B cell (primary cell): ENCODE measurements around the gene ARHGAP35. TPM values are rescaled to one million over a fixed set of nuclear protein-coding genes. Genes with fewer than 3 reads are reported as not detected.

Experiments used
- ATAC-seq: fragments of 200-7000 bp; cut with Tn5 transposase; one replicate; pipeline ENCODE4 v1.10.0; 2021; ENCODE audit warnings: low read depth, mild to moderate bottlenecking, moderate number of reproducible peaks, moderate library complexity
- CTCF ChIA-PET: fragments of 350-600 bp; sonication (Branson Sonifier 250); formaldehyde crosslinking; loops from one replicate; lab custom pipeline; 2021; ENCODE audit warnings: antibody characterized with exemption, inconsistent platforms; lab: Charles Lee
- POLR2A ChIA-PET: fragments of 350-600 bp; sonication (Branson Sonifier 250); formaldehyde crosslinking; loops from one replicate; lab custom pipeline; 2021; ENCODE audit warnings: antibody characterized with exemption; lab: Charles Lee
- DNase-seq: peaks from one replicate; pipeline ENCODE4 v3.0.0; 2013
- H2AFZ ChIP-seq: 2 replicates; pipeline ENCODE4 v1.6.1; 2012; ENCODE audit warnings: mild to moderate bottlenecking, low read depth, low read length; ENCODE audit not compliant: insufficient read depth, poor library complexity, severe bottlenecking
- H3K27ac ChIP-seq, 2 donors: 1 replicate in 1 of 2; 2 replicates in 1 of 2; pipeline ENCODE4 v1.5.1; 2012 to 2013; ENCODE audit warnings: low read length in 2 of 2, mild to moderate bottlenecking in 2 of 2, moderate library complexity in 1 of 2
- H3K27me3 ChIP-seq, 4 experiments: fragments of 200-600 bp in 1 of 4; sonication (generic) in 1 of 4; replicated peaks in 1 of 4; 1 replicate in 2 of 4; 2 replicates in 2 of 4; pipeline versions ENCODE4 v1.6.1 to v1.7.0; 2013 to 2016; ENCODE audit warnings: low read length in 3 of 4, mild to moderate bottlenecking in 2 of 4, mixed read lengths in 1 of 4, moderate library complexity in 1 of 4; ENCODE audit not compliant: insufficient read depth in 4 of 4, control insufficient read depth in 3 of 4; ENCODE audit errors: control extremely low read depth in 1 of 4
- H3K36me3 ChIP-seq, 2 experiments: replicated peaks in 1 of 2; 1 replicate in 1 of 2; 2 replicates in 1 of 2; pipeline versions ENCODE4 v1.6.1 to v1.7.1; 2013; ENCODE audit warnings: low read length in 1 of 2; ENCODE audit not compliant: insufficient read depth in 2 of 2, control insufficient read depth in 1 of 2; ENCODE audit errors: control extremely low read depth in 1 of 2, extremely low read depth in 1 of 2
- H3K4me1 ChIP-seq, 2 donors: fragments of 200-600 bp in 1 of 2; sonication (generic) in 1 of 2; 1 replicate in 1 of 2; 2 replicates in 1 of 2; pipeline versions ENCODE4 v1.5.1 to v1.6.1; 2013 to 2017; ENCODE audit warnings: low read length in 2 of 2; ENCODE audit not compliant: control insufficient read depth in 2 of 2, insufficient read depth in 2 of 2
- H3K4me2 ChIP-seq: replicated peaks from 2 replicates; pipeline ENCODE3; 2012; ENCODE audit warnings: mild to moderate bottlenecking, low read depth, low read length; ENCODE audit not compliant: poor library complexity, severe bottlenecking
- H3K4me3 ChIP-seq, 5 experiments: fragments of 200-600 bp in 1 of 5; sonication (generic) in 1 of 5; 1 replicate in 3 of 5; 2 replicates in 2 of 5; pipeline versions ENCODE4 v1.5.1 to v1.7.0; 2011 to 2016; ENCODE audit warnings: low read length in 4 of 5, mild to moderate bottlenecking in 4 of 5, low read depth in 2 of 5, control low read depth in 1 of 5, moderate library complexity in 1 of 5; ENCODE audit not compliant: insufficient read depth in 1 of 5; ENCODE audit errors: control extremely low read depth in 1 of 5, extremely low read depth in 1 of 5
- H3K79me2 ChIP-seq: fragments of 200-600 bp; sonication (generic); one replicate; pipeline ENCODE4 v1.6.0; 2016; ENCODE audit warnings: low read length; ENCODE audit not compliant: control insufficient read depth, insufficient read depth
- H3K9ac ChIP-seq: fragments of 200-600 bp; sonication (generic); 2 replicates; pipeline ENCODE4 v1.6.1; 2017; ENCODE audit warnings: mild to moderate bottlenecking, low read length, moderate library complexity
- H3K9me3 ChIP-seq, 3 donors: one replicate each; pipeline versions ENCODE4 v1.6.1 to v1.7.1; 2013; ENCODE audit warnings: low read length in 2 of 3; ENCODE audit not compliant: control insufficient read depth in 2 of 3, insufficient read depth in 1 of 3; ENCODE audit errors: control extremely low read depth in 1 of 3
- H4K20me1 ChIP-seq: 2 replicates; pipeline ENCODE4 v1.6.0; 2012; ENCODE audit warnings: mild to moderate bottlenecking, low read length; ENCODE audit not compliant: insufficient read depth, control insufficient read depth, poor library complexity, severe bottlenecking
- H3K27ac Mint-ChIP-seq: one replicate; pipeline ENCODE4 v1.8.0; 2021; ENCODE audit warnings: mixed read lengths
- H3K27me3 Mint-ChIP-seq: one replicate; pipeline ENCODE4 v1.8.0; 2021; ENCODE audit warnings: mixed read lengths
- H3K4me1 Mint-ChIP-seq: one replicate; pipeline ENCODE4 v1.8.0; 2021; ENCODE audit warnings: mixed read lengths
- H3K4me3 Mint-ChIP-seq: one replicate; pipeline ENCODE4 v1.8.0; 2021; ENCODE audit warnings: mixed read lengths
- H3K9me3 Mint-ChIP-seq: one replicate; pipeline ENCODE4 v1.8.0; 2022; ENCODE audit warnings: mixed read lengths; ENCODE audit not compliant: insufficient read depth
- EZH2 ChIP-seq: IDR thresholded peaks from 2 replicates; pipeline ENCODE4 v1.6.1; 2012; ENCODE audit warnings: borderline replicate concordance, low read depth, mild to moderate bottlenecking, moderate library complexity, low read length; ENCODE audit not compliant: insufficient read depth, poor library complexity, severe bottlenecking
- WGBS: methylation state at CpG from one replicate; pipeline ENCODE4 v1.1.5; 2013; ENCODE audit warnings: missing lambda C conversion rate; ENCODE audit not compliant: insufficient coverage; 5-methylcytosine and 5-hydroxymethylcytosine counted together
- intact Hi-C: fragments of 100-400 bp; cut with micrococcal nuclease; formaldehyde crosslinking; loops from one replicate; pipeline ENCODE4 v1.10.0; 2022
- polyA plus RNA-seq: library from polyadenylated mRNA; depleted of rRNA; stranded (reverse); fragments of >200 nt; gene quantifications from 2 replicates; pipeline ENCODE4 v1.2.3, GENCODE V29; 2012
- total RNA-seq, 2 donors: library from RNA; stranded (reverse); fragments of 120-200 nt in 1 of 2; gene quantifications; 1 replicate in 1 of 2; 2 replicates in 1 of 2; pipeline versions ENCODE4 v1.2.3 to v1.2.4, GENCODE V29; 2013 to 2022
- TF ChIP-seq, protein P1 (sequence below): fragments of 200-600 bp; IDR thresholded peaks from one replicate; pipeline ENCODE4 v1.8.0; 2022; ENCODE audit warnings: antibody characterized with exemption, mild to moderate bottlenecking

ARHGAP35 gene
- total and polyA plus RNA-seq, 2 donors (not counting 1 experiment from before 2014, with no cell fraction given): 9.6 to 31.3 TPM

- Histone ChIP-seq H3K79me2 (no peaks in the 10 kb centered on the region), H3K4me1 (peaks cover 23 to 25% of the 10 kb centered on the region in 2 donors), H3K9ac (no peak overlapping the region), H3K27me3 (no peaks in the 10 kb centered on the region), H2AFZ (no peak overlapping the region), H3K9me3 (no peaks in the 10 kb centered on the region), H3K36me3 (no peaks in the 10 kb centered on the region), H3K4me2 (no peak overlapping the region), H4K20me1 (no peaks in the 10 kb centered on the region), H3K27ac (no peak overlapping the region), H3K4me3 (no peak overlapping the region)
- Mint-ChIP-seq H3K9me3 (no peaks in the 10 kb centered on the region), H3K4me3 (no peak overlapping the region), H3K4me1 (peaks cover 18% of the 10 kb centered on the region), H3K27me3 (no peaks in the 10 kb centered on the region), H3K27ac (peak overlapping the region; percentile 20)
- POLR2A ChIA-PET: interaction anchor here (0.6 kb wide), 1 partner anchor 30 kb away, joined by 4 read pairs; no protein-coding TSS in a partner anchor
- ATAC-seq (no peak), DNase-seq (no peak)
- TF ChIP-seq EZH2: no peak
- TF ChIP-seq, protein P1, sequence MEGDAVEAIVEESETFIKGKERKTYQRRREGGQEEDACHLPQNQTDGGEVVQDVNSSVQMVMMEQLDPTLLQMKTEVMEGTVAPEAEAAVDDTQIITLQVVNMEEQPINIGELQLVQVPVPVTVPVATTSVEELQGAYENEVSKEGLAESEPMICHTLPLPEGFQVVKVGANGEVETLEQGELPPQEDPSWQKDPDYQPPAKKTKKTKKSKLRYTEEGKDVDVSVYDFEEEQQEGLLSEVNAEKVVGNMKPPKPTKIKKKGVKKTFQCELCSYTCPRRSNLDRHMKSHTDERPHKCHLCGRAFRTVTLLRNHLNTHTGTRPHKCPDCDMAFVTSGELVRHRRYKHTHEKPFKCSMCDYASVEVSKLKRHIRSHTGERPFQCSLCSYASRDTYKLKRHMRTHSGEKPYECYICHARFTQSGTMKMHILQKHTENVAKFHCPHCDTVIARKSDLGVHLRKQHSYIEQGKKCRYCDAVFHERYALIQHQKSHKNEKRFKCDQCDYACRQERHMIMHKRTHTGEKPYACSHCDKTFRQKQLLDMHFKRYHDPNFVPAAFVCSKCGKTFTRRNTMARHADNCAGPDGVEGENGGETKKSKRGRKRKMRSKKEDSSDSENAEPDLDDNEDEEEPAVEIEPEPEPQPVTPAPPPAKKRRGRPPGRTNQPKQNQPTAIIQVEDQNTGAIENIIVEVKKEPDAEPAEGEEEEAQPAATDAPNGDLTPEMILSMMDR: no peak
- intact Hi-C loops: no loop called here
- WGBS: 90% methylated on average over 11 of the region's 18 CpGs
- CTCF ChIA-PET: interaction anchor here (0.6 to 1.3 kb wide), 2 partner anchors 25 to 198 kb away, joined by 3 read pairs; no protein-coding TSS in a partner anchor
Measured at GRCh38 chr19:46815833-46816627, 44.8 kb upstream of the ARHGAP35 start.

DNA sequence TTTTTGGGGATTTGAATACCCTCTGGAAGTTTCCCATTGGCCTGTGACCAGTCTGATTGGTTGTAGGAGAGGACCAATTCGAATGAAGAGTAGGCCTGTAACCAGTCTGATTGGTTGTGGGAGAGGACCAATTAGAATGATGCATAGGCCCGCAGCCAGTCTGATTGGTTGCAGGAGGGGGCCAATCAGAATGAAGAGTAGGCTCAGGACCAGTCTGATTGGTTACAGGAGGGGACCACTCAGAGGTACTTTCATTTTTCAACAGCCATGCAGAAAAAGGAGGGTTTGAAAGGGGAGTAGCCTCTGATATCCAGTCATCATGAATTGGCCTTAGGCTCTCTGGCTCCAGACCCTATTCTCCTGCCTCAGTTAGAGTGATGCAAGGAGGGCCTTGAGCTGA, 42.0 kb upstream of the ARHGAP35 start:
- Histone ChIP-seq H3K36me3 (no peaks in the 10 kb centered on the region), H4K20me1 (no peaks in the 10 kb centered on the region), H3K9ac (no peak overlapping the region), H3K27me3 (no peaks in the 10 kb centered on the region), H3K79me2 (no peaks in the 10 kb centered on the region), H2AFZ (no peak overlapping the region), H3K4me3 (no peak overlapping the region), H3K4me2 (no peak overlapping the region), H3K27ac (peak overlapping the region in 1 of 2 donors; percentile 79), H3K9me3 (peaks cover 0 to 9% (median 0%) of the 10 kb centered on the region in 3 donors), H3K4me1 (peaks cover 41 to 51% of the 10 kb centered on the region in 2 donors)
- Mint-ChIP-seq H3K27me3 (no peaks in the 10 kb centered on the region), H3K9me3 (peaks cover 2% of the 10 kb centered on the region), H3K27ac (no peak overlapping the region), H3K4me3 (no peak overlapping the region), H3K4me1 (peaks cover 34% of the 10 kb centered on the region)
- ATAC-seq (no peak), DNase-seq (no peak)
- TF ChIP-seq, protein P1: no peak
- TF ChIP-seq EZH2: no peak
- intact Hi-C loops: no loop called here
- 100% methylated on average over 1 of the region's 2 CpGs for WGBS
- POLR2A ChIA-PET: interaction anchor here (0.7 kb wide), 2 partner anchors 41 to 91 kb away, joined by 6 to 11 read pairs; no protein-coding TSS in a partner anchor
- CTCF ChIA-PET: interaction anchor here (5.0 kb wide), 1 partner anchor 20 kb away, joined by 49 read pairs; no protein-coding TSS in a partner anchor
